GM18526 (cell line): ENCODE data around the gene SHTN1.

Experiments used
- POLR2A ChIP-seq: IDR thresholded peaks from 3 replicates; pipeline ENCODE4 v1.6.1; 2011; ENCODE audit not compliant: insufficient read length; ENCODE audit errors: extremely low read depth

Gene SHTN1

GRCh38 chr10:116968331-116968730 is 36.7 kb downstream of the SHTN1 start:
- TF ChIP-seq POLR2A, result no peak

GRCh38 chr10:116961406-116962251 is 43.4 kb downstream of the SHTN1 start:
- no peak for TF ChIP-seq POLR2A

- no peak for TF ChIP-seq POLR2A
These were observed 44.8 kb downstream of the SHTN1 start for GRCh38 chr10:116960066-116960776.

GRCh38 chr10:116952729-116953128 is 52.3 kb downstream of the SHTN1 start:
- TF ChIP-seq POLR2A, result no peak

GRCh38 chr10:116948530-116948870 is 56.5 kb downstream of the SHTN1 start:
- TF ChIP-seq POLR2A, result no peak

- no peak for TF ChIP-seq POLR2A
These were observed 57.0 kb downstream of the SHTN1 start for GRCh38 chr10:116947841-116948529.

GRCh38 chr10:116944911-116945310 is 60.1 kb downstream of the SHTN1 start:
- TF ChIP-seq POLR2A, result no peak

- no peak for TF ChIP-seq POLR2A
These were observed 73.2 kb downstream of the SHTN1 start for GRCh38 chr10:116931806-116932205.

GRCh38 chr10:116926426-116926825 is 78.6 kb downstream of the SHTN1 start:
- TF ChIP-seq POLR2A, result no peak

- TF ChIP-seq POLR2A, result no peak
These were observed 79.9 kb downstream of the SHTN1 start for GRCh38 chr10:116925056-116925455.

GRCh38 chr10:116919706-116920105 is 85.3 kb downstream of the SHTN1 start:
- no peak for TF ChIP-seq POLR2A

GRCh38 chr10:116919164-116919563 is 85.8 kb downstream of the SHTN1 start:
- no peak for TF ChIP-seq POLR2A

GRCh38 chr10:116918583-116918982 is 86.4 kb downstream of the SHTN1 start:
- TF ChIP-seq POLR2A, result no peak

GRCh38 chr10:116917481-116917880 is 87.5 kb downstream of the SHTN1 start:
- no peak for TF ChIP-seq POLR2A

- TF ChIP-seq POLR2A, result no peak
These were observed 89.6 kb downstream of the SHTN1 start for GRCh38 chr10:116915340-116915739.

- TF ChIP-seq POLR2A, result no peak
These were observed 91.3 kb downstream of the SHTN1 start for GRCh38 chr10:116913695-116914094.
